Heart right ventricle (tissue), 16 donors: ENCODE data around the gene AZI2. TPM values are rescaled to one million over a fixed set of nuclear protein-coding genes. Genes with fewer than 3 reads are reported as not detected.

Experiments used
- ATAC-seq, 8 donors: fragments of 200-7000 bp; cut with Tn5 transposase; one replicate each; pipeline ENCODE4 v1.9.1; 2020; ENCODE audit warnings: mild to moderate bottlenecking in 8 of 8, moderate library complexity in 8 of 8, moderate number of reproducible peaks in 1 of 8
- DNase-seq, 2 donors: peaks; one replicate each; pipeline ENCODE4 v3.0.0-alpha.2; 2020
- H3K27ac ChIP-seq, 10 donors: fragments of 200-600 bp; sonication (generic) in 2 of 10; one replicate each; pipeline versions ENCODE4 v1.5.0 to v1.8.0; 2020 to 2022; ENCODE audit warnings: mild to moderate bottlenecking in 3 of 10
- H3K27me3 ChIP-seq, 7 donors: fragments of 200-600 bp; one replicate each; pipeline ENCODE4 v1.8.0; 2021 to 2022; ENCODE audit warnings: mild to moderate bottlenecking in 2 of 7
- H3K36me3 ChIP-seq, 9 donors: fragments of 200-600 bp; sonication (generic) in 1 of 9; one replicate each; pipeline versions ENCODE4 v1.5.0 to v1.8.0; 2020 to 2022; ENCODE audit warnings: mild to moderate bottlenecking in 2 of 9
- H3K4me1 ChIP-seq, 9 donors: fragments of 200-600 bp; sonication (generic) in 1 of 9; one replicate each; pipeline versions ENCODE4 v1.5.0 to v1.8.0; 2020 to 2022; ENCODE audit warnings: mild to moderate bottlenecking in 4 of 9
- H3K4me3 ChIP-seq, 10 donors: fragments of 200-600 bp; sonication (generic) in 2 of 10; one replicate each; pipeline versions ENCODE4 v1.5.0 to v1.8.0; 2020 to 2022; ENCODE audit warnings: mild to moderate bottlenecking in 7 of 10, moderate library complexity in 2 of 10
- H3K9me3 ChIP-seq, 11 donors: fragments of 200-600 bp in 10 of 11; sonication (generic) in 2 of 11; one replicate each; pipeline versions ENCODE4 v1.5.0 to v1.8.0; 2013 to 2022; ENCODE audit warnings: mild to moderate bottlenecking in 2 of 11, control low read depth in 1 of 11, moderate library complexity in 1 of 11
- CTCF ChIP-seq, 9 donors: fragments of 200-600 bp; sonication (generic) in 2 of 9; IDR thresholded peaks; one replicate each; pipeline versions ENCODE4 v1.5.0 to v1.8.0; 2021 to 2022; ENCODE audit warnings: antibody characterized with exemption in 9 of 9, mild to moderate bottlenecking in 5 of 9, moderate library complexity in 1 of 9
- WGBS, 2 donors: extraction: QIAGEN DNeasy Blood & Tissue Kit; methylation state at CpG; one replicate each; pipeline ENCODE4 v1.1.7; 2013; ENCODE audit warnings: inconsistent platforms in 1 of 2; 5-methylcytosine and 5-hydroxymethylcytosine counted together
- intact Hi-C, 10 donors: fragments of 100-400 bp; cut with DNase I; formaldehyde crosslinking; loops; one replicate each; pipeline versions ENCODE4 v1.11.1 to v1.14.2; 2022
- long read RNA-seq, 3 donors: library from polyadenylated mRNA; unstranded; transcript quantifications; one replicate each; pipeline ENCODE4 v2.0.0, GENCODE V29; 2020 to 2021
- polyA plus RNA-seq, 2 donors: library from polyadenylated mRNA; stranded (reverse); fragments of 200-250 nt; gene quantifications; one replicate each; pipeline ENCODE4 v1.2.3, GENCODE V29; 2013
- total RNA-seq, 10 donors: library from RNA; stranded (reverse); fragmentation: NEBNext Ultra II Directional in 3 of 10; extraction: Animal tissue kit (Norgen Biotek cat#: 25700) in 3 of 10; gene quantifications; one replicate each; pipeline versions ENCODE4 v1.2.1 to v1.2.4, GENCODE V29; 2021 to 2023
- donor health status: Arrhythmogenic right ventricular cardiomyopathy.
- donor health status: ischemic (EF 13 %, LVEDD 7.1; RV severe dilation, severe dysfunction).
- donor health status: healthy with polysubstance abuse.
- donor health status: DM: no; HTN: yes; CAD: no.
- donor health status: DM: no; HTN: no; CAD: no.
- donor health status: ischemic (EF 25% LVEDD 6.9; RV normal size, moderate dysfunction).
- donor health status: ischemic (EF 25% LVEDD 5.7; RV mildly dilated, moderate dysfunction).
- donor health status: healthy.
- donor health status: DM: yes; HTN: yes; CAD: no.
- donor health status: Ischemic cardiomyopathy.
- donor health status: ischemic (EF 35%, LVEDD 5.7; RV mildly dilated, moderate dysfunction).
- donor health status: nonischemic (EF 11% LVEDD 7.7; RV severe dilation, severe dysfunction).
- donor health status: DM: yes; HTN: yes; CAD: no.
- donor health status: PGD.
- donor health status: ischemic (EF 29% LVEDD 5.4; RV normal size, mild dysfunction).
- donor health status: nonischemic (EF 23%, LVEDD 6.1; RV moderate dilation, normal function).

AZI2 gene
- total RNA-seq (10 to 100 TPM; 29.7 to 42.8 (median 35.8) TPM), polyA plus RNA-seq (10 to 100 TPM; 19.6 to 30.2 TPM)
- long read RNA-seq, donor 1, full-length matches to known transcripts, result 33 of 34 reads
- long read RNA-seq, donor 1, partial matches to known transcripts, result 1 of 34 reads
- long read RNA-seq, donor 1, other reads (novel, unspliced or antisense), result 0 of 34 reads
- long read RNA-seq, donor 2, full-length matches to known transcripts, result 39 of 44 reads
- long read RNA-seq, donor 2, partial matches to known transcripts, result 4 of 44 reads
- long read RNA-seq, donor 2, other reads (novel, unspliced or antisense), result 1 of 44 reads
- long read RNA-seq, donor 3, full-length matches to known transcripts, result 104 of 113 reads
- long read RNA-seq, donor 3, partial matches to known transcripts, result 2 of 113 reads
- long read RNA-seq, donor 3, other reads (novel, unspliced or antisense), result 7 of 113 reads

- TF ChIP-seq CTCF (IDR thresholded peaks at IDR 0.05), result peak in 7 of 9 donors; percentile 9 to 43 (median 23)
- H3K36me3 ChIP-seq, result peaks cover 0 to 17% (median 9%) of the 10 kb centered on the region in 9 donors
- H3K4me3 ChIP-seq, result peak within 1 kb of the TSS; percentile 65 to 90 (median 82)
- 1% methylated on average over 83 of the region's 83 CpGs for WGBS, 2 donors
- H3K27me3 ChIP-seq, result no peaks in the 10 kb centered on the region
- H3K9me3 ChIP-seq, result peaks cover 0 to 30% (median 8%) of the 10 kb centered on the region in 11 donors
- peak within 1 kb of the TSS; percentile 97 to 100 (median 98) for H3K27ac ChIP-seq
- intact Hi-C loops, result loop anchor here in 1 of 10 donors (5.0 kb wide), 1 partner anchor 107 kb away; the partner anchor contains the start of gene CMC1
- DNase-seq (peak; percentile 95 to 96), ATAC-seq (peak; percentile 97 to 99 (median 99))
- H3K4me1 ChIP-seq, result peaks cover 9 to 63% (median 50%) of the 10 kb centered on the region in 9 donors
Observed at GRCh38 chr3:28348629-28349468, at the start of gene AZI2, which contains the start of gene ZCWPW2. AZI2 (minus strand) TSS chr3:28348824; CDS start chr3:28340617, 8,207 bp downstream. ZCWPW2 (plus strand) TSS chr3:28348721; CDS start chr3:28413069, 64,348 bp downstream.

GRCh38 chr3:28388978-28389377, 40.4 kb upstream of the AZI2 start:
- TF ChIP-seq CTCF (IDR thresholded peaks at IDR 0.05), result no peak
- DNase-seq (no peak), ATAC-seq (no peak)
- 91 to 93% methylated on average over 1 of the region's 1 CpG for WGBS, 2 donors
- no peaks in the 10 kb centered on the region for H3K4me1 ChIP-seq
- H3K4me3 ChIP-seq, result no peak overlapping the region
- no peaks in the 10 kb centered on the region for H3K27me3 ChIP-seq
- no peak overlapping the region for H3K27ac ChIP-seq
- H3K9me3 ChIP-seq, result peaks cover 0 to 30% (median 12%) of the 10 kb centered on the region in 11 donors
- peaks cover 0 to 10% (median 0%) of the 10 kb centered on the region in 9 donors for H3K36me3 ChIP-seq
- intact Hi-C loops, result no loop called here

- no peak for DNase-seq
- intact Hi-C loops, result no loop called here
Observed at GRCh38 chr3:28386049-28386448, 37.4 kb upstream of the AZI2 start.

More at GRCh38 chr3:28386049-28386448, 37.4 kb upstream of the AZI2 start:
- Histone ChIP-seq H3K4me1 (no peaks in the 10 kb centered on the region), H3K27ac (no peak overlapping the region), H3K4me3 (no peak overlapping the region), H3K27me3 (no peaks in the 10 kb centered on the region), H3K36me3 (no peaks in the 10 kb centered on the region), H3K9me3 (peaks cover 0 to 6% (median 0%) of the 10 kb centered on the region in 11 donors)
- no peak for TF ChIP-seq CTCF (IDR thresholded peaks at IDR 0.05)
- no peak for ATAC-seq
- WGBS, 2 donors, result 93 to 96% methylated on average over 5 of the region's 5 CpGs
